ENCODE results near the gene MRPL11.
"Not testable (repeated sequence)": the region's sequence is repeated elsewhere in the genome, so short reads cannot be mapped to it uniquely, and the experiment has no call there.

DNA sequence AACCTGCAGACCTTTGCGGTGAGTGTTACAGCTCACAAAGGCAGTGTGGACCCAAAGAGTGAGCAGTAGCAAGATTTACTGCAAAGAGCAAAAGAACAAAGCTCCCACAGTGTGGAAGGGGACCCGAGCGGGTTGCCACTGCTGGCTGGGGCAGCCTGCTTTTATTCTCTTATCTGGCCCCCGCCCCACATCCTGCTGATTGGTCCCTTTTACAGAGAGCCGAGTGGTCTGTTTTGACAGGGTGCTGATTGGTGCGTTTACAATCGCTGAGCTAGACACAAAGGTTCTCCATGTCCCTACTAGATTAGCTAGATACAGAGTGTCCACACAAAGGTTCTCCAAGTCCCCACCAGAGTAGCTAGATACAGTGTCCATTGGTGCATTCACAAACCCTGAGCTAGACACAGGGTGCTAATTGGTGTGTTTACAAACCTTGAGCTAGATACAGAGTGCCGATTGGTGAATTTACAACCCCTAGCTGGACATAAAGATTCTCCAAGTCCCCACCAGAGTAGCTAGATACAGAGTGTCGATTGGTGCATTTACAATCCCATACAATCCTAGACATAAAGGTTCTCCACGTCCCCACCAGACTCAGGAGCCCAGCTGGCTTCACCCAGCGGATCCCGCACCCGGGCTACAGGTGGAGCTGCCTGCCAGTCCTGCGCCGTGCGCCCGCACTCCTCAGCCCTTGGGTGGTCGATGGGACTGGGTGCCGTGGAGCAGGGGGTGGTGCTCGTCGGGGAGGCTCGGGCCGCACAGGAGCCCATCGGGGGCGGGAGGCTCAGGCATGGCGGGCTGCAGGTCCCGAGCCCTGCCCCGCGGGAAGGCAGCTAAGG is 1.7 kb upstream of the MRPL11 start:
- TF ChIP-seq ZNF253 (CRISPR knock-in tag; IDR thresholded peaks at IDR 0.05; ENCODE audit: borderline replicate concordance); ZNF121 (CRISPR knock-in tag; IDR thresholded peaks at IDR 0.05); TOE1 (CRISPR knock-in tag; IDR thresholded peaks at IDR 0.05); BHLHE40 (IDR thresholded peaks at IDR 0.05; ENCODE audit: low read length); ZNF781 (CRISPR knock-in tag; IDR thresholded peaks at IDR 0.05; ENCODE audit: borderline replicate concordance, not compliant biosample characterization); RAD21 (CRISPR knock-in tag; IDR thresholded peaks at IDR 0.05); YY1 (IDR thresholded peaks at IDR 0.05; ENCODE audit: insufficient read depth, insufficient replicate concordance, low read depth, low read length); ZNF274 (CRISPR knock-in tag; IDR thresholded peaks at IDR 0.05); EZH2 (conservative IDR thresholded peaks at IDR 0.05; ENCODE audit: low read depth, low read length); CEBPB (IDR thresholded peaks at IDR 0.05; ENCODE audit: borderline replicate concordance, low read depth, low read length); ZNF776 (CRISPR knock-in tag; IDR thresholded peaks at IDR 0.05): not testable (repeated sequence)
- TF ChIP-seq, protein P1, sequence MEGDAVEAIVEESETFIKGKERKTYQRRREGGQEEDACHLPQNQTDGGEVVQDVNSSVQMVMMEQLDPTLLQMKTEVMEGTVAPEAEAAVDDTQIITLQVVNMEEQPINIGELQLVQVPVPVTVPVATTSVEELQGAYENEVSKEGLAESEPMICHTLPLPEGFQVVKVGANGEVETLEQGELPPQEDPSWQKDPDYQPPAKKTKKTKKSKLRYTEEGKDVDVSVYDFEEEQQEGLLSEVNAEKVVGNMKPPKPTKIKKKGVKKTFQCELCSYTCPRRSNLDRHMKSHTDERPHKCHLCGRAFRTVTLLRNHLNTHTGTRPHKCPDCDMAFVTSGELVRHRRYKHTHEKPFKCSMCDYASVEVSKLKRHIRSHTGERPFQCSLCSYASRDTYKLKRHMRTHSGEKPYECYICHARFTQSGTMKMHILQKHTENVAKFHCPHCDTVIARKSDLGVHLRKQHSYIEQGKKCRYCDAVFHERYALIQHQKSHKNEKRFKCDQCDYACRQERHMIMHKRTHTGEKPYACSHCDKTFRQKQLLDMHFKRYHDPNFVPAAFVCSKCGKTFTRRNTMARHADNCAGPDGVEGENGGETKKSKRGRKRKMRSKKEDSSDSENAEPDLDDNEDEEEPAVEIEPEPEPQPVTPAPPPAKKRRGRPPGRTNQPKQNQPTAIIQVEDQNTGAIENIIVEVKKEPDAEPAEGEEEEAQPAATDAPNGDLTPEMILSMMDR (CRISPR knock-in tag; IDR thresholded peaks at IDR 0.05) = peak; percentile 31; the same call in 1 of the 2 replicates

Measured in HepG2 (cell line).